A673 (cell line): Measurements from ENCODE around the gene HOXB3. TPM values are rescaled to one million over a fixed set of nuclear protein-coding genes. Genes with fewer than 3 reads are reported as not detected.

Experiments
- BruUV-seq: library from RNA; stranded (reverse); fragments of 400-500 nt; replicated peaks from 2 replicates; lab custom pipeline; 2021; lab: Mats Ljungman, UMichigan
- CTCF ChIA-PET: fragments of 300-600 bp; sonication (Branson Sonifier 250); formaldehyde crosslinking; loops from one replicate; lab custom pipeline; 2022; ENCODE audit warnings: antibody characterized with exemption; lab: Charles Lee
- POLR2A ChIA-PET: fragments of 300-600 bp; sonication (Branson Sonifier 250); formaldehyde crosslinking; loops from one replicate; lab custom pipeline; 2022; ENCODE audit warnings: antibody characterized with exemption; ENCODE audit not compliant: low non-redundant PET; lab: Charles Lee
- DNase-seq: peaks from one replicate; pipeline ENCODE4 v3.0.0-alpha.2; 2015; ENCODE audit warnings: low spot score
- H3K27ac ChIP-seq: fragments of 200-600 bp; sonication (generic); 2 replicates; pipeline ENCODE4 v1.5.1; 2016; ENCODE audit warnings: mixed run types, low read depth, mild to moderate bottlenecking, mixed read lengths, antibody characterized with exemption, low read length; ENCODE audit not compliant: poor library complexity, severe bottlenecking
- H3K27me3 ChIP-seq: fragments of 200-600 bp; sonication (generic); replicated peaks from 2 replicates; pipeline ENCODE4 v1.6.1; 2017; ENCODE audit warnings: mixed run types, low read depth, mild to moderate bottlenecking, mixed read lengths, antibody characterized with exemption, low read length; ENCODE audit not compliant: insufficient read depth, poor library complexity
- H3K36me3 ChIP-seq: fragments of 200-600 bp; sonication (generic); 2 replicates; pipeline ENCODE4 v1.6.1; 2016; ENCODE audit warnings: mixed run types, mild to moderate bottlenecking, mixed read lengths, antibody characterized with exemption, low read length; ENCODE audit not compliant: insufficient read depth, poor library complexity, severe bottlenecking
- H3K4me1 ChIP-seq: fragments of 200-600 bp; sonication (generic); 2 replicates; pipeline ENCODE4 v1.6.1; 2017; ENCODE audit warnings: mixed run types, mild to moderate bottlenecking, mixed read lengths, antibody characterized with exemption, low read length; ENCODE audit not compliant: insufficient read depth, poor library complexity, severe bottlenecking
- H3K4me3 ChIP-seq: fragments of 200-600 bp; sonication (generic); 2 replicates; pipeline ENCODE4 v1.5.1; 2016; ENCODE audit warnings: low read depth, mixed run types, mild to moderate bottlenecking, mixed read lengths, low read length; ENCODE audit not compliant: poor library complexity, severe bottlenecking
- H3K9me3 ChIP-seq: fragments of 200-600 bp; sonication (generic); 2 replicates; pipeline ENCODE4 v1.6.1; 2016; ENCODE audit warnings: mixed run types, low read depth, mild to moderate bottlenecking, mixed read lengths, antibody characterized with exemption, low read length; ENCODE audit not compliant: poor library complexity, severe bottlenecking
- CTCF ChIP-seq: fragments of 300-800, 200-600 bp; sonication (generic); conservative IDR thresholded peaks from 2 replicates; pipeline ENCODE4 v1.5.1; 2017; ENCODE audit warnings: low read depth, mild to moderate bottlenecking, antibody characterized with exemption, low read length, moderate library complexity, mixed read lengths
- EZH2 ChIP-seq: fragments of 200-600 bp; sonication (generic); IDR thresholded peaks from 2 replicates; pipeline ENCODE4 v1.6.1; 2017; ENCODE audit warnings: borderline replicate concordance, low read depth, mild to moderate bottlenecking, mixed read lengths, antibody characterized with exemption, low read length; ENCODE audit not compliant: poor library complexity, severe bottlenecking
- intact Hi-C: fragments of 100-400 bp; cut with micrococcal nuclease; formaldehyde crosslinking; loops from one replicate; pipeline ENCODE4 v1.10.0; 2022; ENCODE audit not compliant: unreplicated experiment
- total RNA-seq: library from RNA; stranded (reverse); gene quantifications from 2 replicates; pipeline ENCODE4 v1.2.3, GENCODE V29; 2021

Gene HOXB3
- total RNA-seq, 1 experiment from 2014 or later = 40.7 TPM

GRCh38 chr17:48590607-48591161 is 643 bp upstream of the HOXB3 start:
- ChIA-PET CTCF (no interaction called here), POLR2A (interaction anchor here (0.6 kb wide), 1 partner anchor 239 kb away, joined by 3 read pairs; no protein-coding TSS in a partner anchor)
- Histone ChIP-seq H3K27ac (peak overlapping the region; percentile 33), H3K4me1 (peaks cover 57% of the 10 kb centered on the region), H3K36me3 (peaks cover 9% of the 10 kb centered on the region), H3K9me3 (no peaks in the 10 kb centered on the region), H3K27me3 (no peaks in the 10 kb centered on the region), H3K4me3 (no peak overlapping the region)
- TF ChIP-seq CTCF (no peak), EZH2 (no peak)
- intact Hi-C loops = no loop called here
- BruUV-seq = no TSS peak
- DNase-seq = no peak

GRCh38 chr17:48589060-48589830 is 796 bp downstream of the HOXB3 start:
- H3K4me3 ChIP-seq = no peak overlapping the region
- CTCF ChIA-PET = interaction anchor here (0.9 kb wide), 1 partner anchor 326 kb away, joined by 3 read pairs; no protein-coding TSS in a partner anchor
- peak overlapping the region; percentile 26 for H3K27ac ChIP-seq
- no peak for DNase-seq
- intact Hi-C loops = no loop called here
- POLR2A ChIA-PET = no interaction called here
- no peak for TF ChIP-seq EZH2
- no peaks in the 10 kb centered on the region for H3K27me3 ChIP-seq
- H3K4me1 ChIP-seq = peaks cover 60% of the 10 kb centered on the region
- peaks cover 4% of the 10 kb centered on the region for H3K36me3 ChIP-seq
- BruUV-seq = no TSS peak
- H3K9me3 ChIP-seq = no peaks in the 10 kb centered on the region

- Histone ChIP-seq H3K27me3 (no peaks in the 10 kb centered on the region), H3K4me3 (no peak overlapping the region), H3K36me3 (peaks cover 4% of the 10 kb centered on the region), H3K4me1 (peaks cover 61% of the 10 kb centered on the region), H3K9me3 (no peaks in the 10 kb centered on the region), H3K27ac (peak overlapping the region; percentile 40)
- ChIA-PET POLR2A (no interaction called here), CTCF (interaction anchor here (0.9 kb wide), 1 partner anchor 326 kb away, joined by 3 read pairs; no protein-coding TSS in a partner anchor)
- no peak for DNase-seq
- TF ChIP-seq EZH2 = no peak
- TF ChIP-seq CTCF = no peak
- intact Hi-C loops = no loop called here
- BruUV-seq = no TSS peak
Measured at GRCh38 chr17:48588528-48588927, 1.5 kb downstream of the HOXB3 start.
